BE2C (cell line): ENCODE results near the gene MKKS.

Experiments used
- DNase-seq: peaks from one replicate; pipeline ENCODE4 v3.0.0-alpha.2; 2020
- H3K27me3 ChIP-seq: fragments of 250-450 bp; sonication (Bioruptor Pico); 2 replicates; pipeline ENCODE4 v1.5.1; 2020; ENCODE audit warnings: mild to moderate bottlenecking
- H3K36me3 ChIP-seq: fragments of 250-450 bp; sonication (Bioruptor Pico); 2 replicates; pipeline ENCODE4 v1.5.1; 2020; ENCODE audit warnings: mild to moderate bottlenecking
- H3K4me1 ChIP-seq: fragments of 250-450 bp; sonication (Bioruptor Pico); 2 replicates; pipeline ENCODE4 v1.5.1; 2020
- H3K4me3 ChIP-seq: 2 replicates; pipeline ENCODE4 v1.5.1; 2011; ENCODE audit warnings: low read depth, low read length
- H3K9me3 ChIP-seq: fragments of 250-450 bp; sonication (Bioruptor Pico); 2 replicates; pipeline ENCODE4 v1.5.1; 2020
- CTCF ChIP-seq: IDR thresholded peaks from 2 replicates; pipeline ENCODE4 v1.5.1; 2012; ENCODE audit warnings: mild to moderate bottlenecking, low read depth, low read length

Gene MKKS

GRCh38 chr20:10475225-10475624 is 41.2 kb upstream of the MKKS start:
- H3K4me1 ChIP-seq = peaks cover 3% of the 10 kb centered on the region; the same call in 1 of the 2 replicates
- no peak for DNase-seq
- H3K27me3 ChIP-seq = no peaks in the 10 kb centered on the region
- H3K36me3 ChIP-seq = no peaks in the 10 kb centered on the region
- H3K4me3 ChIP-seq = no peak overlapping the region
- TF ChIP-seq CTCF = no peak
- no peaks in the 10 kb centered on the region for H3K9me3 ChIP-seq

- H3K27me3 ChIP-seq = no peaks in the 10 kb centered on the region
- DNase-seq = no peak
- no peak overlapping the region for H3K4me3 ChIP-seq
- no peaks in the 10 kb centered on the region for H3K36me3 ChIP-seq
- TF ChIP-seq CTCF = no peak
- H3K4me1 ChIP-seq = peaks cover 5% of the 10 kb centered on the region; the same call in 1 of the 2 replicates
- H3K9me3 ChIP-seq = no peaks in the 10 kb centered on the region
Observed at GRCh38 chr20:10474606-10475184, 40.7 kb upstream of the MKKS start.

GRCh38 chr20:10472871-10473270 is 38.8 kb upstream of the MKKS start:
- Histone ChIP-seq H3K27me3 (no peaks in the 10 kb centered on the region), H3K9me3 (no peaks in the 10 kb centered on the region), H3K36me3 (no peaks in the 10 kb centered on the region), H3K4me1 (peaks cover 6% of the 10 kb centered on the region; the same call in 1 of the 2 replicates), H3K4me3 (no peak overlapping the region)
- TF ChIP-seq CTCF = no peak
- DNase-seq = no peak

- no peak for TF ChIP-seq CTCF
Observed at GRCh38 chr20:10470276-10470675, 36.3 kb upstream of the MKKS start.

GRCh38 chr20:10469599-10469998 is 35.6 kb upstream of the MKKS start:
- H3K27me3 ChIP-seq = no peaks in the 10 kb centered on the region
- DNase-seq = peak; percentile 51
- H3K4me3 ChIP-seq = no peak overlapping the region
- H3K9me3 ChIP-seq = no peaks in the 10 kb centered on the region
- peak; percentile 82 for TF ChIP-seq CTCF
- peaks cover 3% of the 10 kb centered on the region; the same call in 1 of the 2 replicates for H3K4me1 ChIP-seq
- no peaks in the 10 kb centered on the region for H3K36me3 ChIP-seq

More at GRCh38 chr20:10470276-10470675, 36.3 kb upstream of the MKKS start:
- DNase-seq = no peak
- Histone ChIP-seq H3K4me3 (no peak overlapping the region), H3K9me3 (no peaks in the 10 kb centered on the region), H3K4me1 (peaks cover 3% of the 10 kb centered on the region; the same call in 1 of the 2 replicates), H3K36me3 (no peaks in the 10 kb centered on the region), H3K27me3 (no peaks in the 10 kb centered on the region)

GRCh38 chr20:10469056-10469455 is 35.0 kb upstream of the MKKS start:
- Histone ChIP-seq H3K4me1 (peaks cover 3% of the 10 kb centered on the region; the same call in 1 of the 2 replicates), H3K4me3 (no peak overlapping the region), H3K36me3 (no peaks in the 10 kb centered on the region), H3K27me3 (no peaks in the 10 kb centered on the region), H3K9me3 (no peaks in the 10 kb centered on the region)
- no peak for TF ChIP-seq CTCF
- no peak for DNase-seq
